NOMO-1 treated with dmso at 0.1 percent for 144 hours (cell line): ENCODE results near the gene LYZL2.
"Not testable (repeated sequence)": the region's sequence is repeated elsewhere in the genome, so short reads cannot be mapped to it uniquely, and the experiment has no call there.

Experiments
- DNase-seq: peaks from one replicate; lab custom pipeline; 2025; ENCODE audit not compliant: unreplicated experiment; lab: John Stamatoyannopoulos, UW

Gene LYZL2

DNA sequence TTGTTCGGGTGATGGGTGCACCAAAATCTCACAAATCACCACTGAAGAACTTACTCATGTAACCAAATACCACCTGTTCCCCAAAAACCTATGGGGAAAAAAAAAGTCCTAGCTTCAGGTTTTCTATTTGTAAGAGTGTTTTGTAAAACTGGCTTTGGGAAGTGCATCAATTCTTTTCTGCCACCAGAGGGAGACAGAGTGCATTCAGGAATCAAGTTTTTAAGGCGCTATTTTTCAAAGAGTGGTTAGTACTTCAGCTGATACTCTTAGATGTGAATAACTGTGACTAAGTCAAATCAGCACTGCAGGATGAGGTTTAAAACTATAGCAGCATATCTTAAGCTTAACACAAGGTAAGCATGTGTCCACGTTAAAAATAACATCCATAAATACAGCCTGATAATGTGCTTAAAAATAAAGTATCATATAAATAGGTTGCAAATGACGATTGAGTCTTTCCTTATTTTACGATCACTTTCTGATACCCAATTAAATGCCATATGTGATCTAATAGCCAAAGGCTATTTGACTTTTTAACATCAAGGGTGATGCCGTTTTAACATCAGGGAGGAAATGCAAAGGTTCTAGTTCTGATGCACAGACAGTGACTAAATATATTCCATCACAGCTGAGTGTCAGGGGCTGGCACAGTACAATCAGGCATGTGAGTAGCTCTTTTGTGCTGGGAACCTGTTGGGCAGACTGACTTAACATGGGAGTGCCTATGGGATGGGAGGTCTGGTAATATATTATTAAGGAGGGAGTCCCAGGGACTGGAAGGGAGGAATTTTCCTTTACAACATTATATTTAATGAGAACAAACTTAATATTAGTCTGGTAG is 10.6 kb upstream of the LYZL2 start:
- peak; percentile 17 for DNase-seq

GRCh38 chr10:30637881-30638467 is 8.4 kb upstream of the LYZL2 start:
- no peak for DNase-seq

GRCh38 chr10:30631188-30631587 is 1.6 kb upstream of the LYZL2 start:
- DNase-seq: no peak

GRCh38 chr10:30630571-30630970 is 1.0 kb upstream of the LYZL2 start:
- no peak for DNase-seq

- DNase-seq: not testable (repeated sequence)
These were observed 977 bp downstream of the LYZL2 start for GRCh38 chr10:30628576-30628975.

GRCh38 chr10:30626837-30627236 is 2.7 kb downstream of the LYZL2 start:
- DNase-seq: not testable (repeated sequence)

DNA sequence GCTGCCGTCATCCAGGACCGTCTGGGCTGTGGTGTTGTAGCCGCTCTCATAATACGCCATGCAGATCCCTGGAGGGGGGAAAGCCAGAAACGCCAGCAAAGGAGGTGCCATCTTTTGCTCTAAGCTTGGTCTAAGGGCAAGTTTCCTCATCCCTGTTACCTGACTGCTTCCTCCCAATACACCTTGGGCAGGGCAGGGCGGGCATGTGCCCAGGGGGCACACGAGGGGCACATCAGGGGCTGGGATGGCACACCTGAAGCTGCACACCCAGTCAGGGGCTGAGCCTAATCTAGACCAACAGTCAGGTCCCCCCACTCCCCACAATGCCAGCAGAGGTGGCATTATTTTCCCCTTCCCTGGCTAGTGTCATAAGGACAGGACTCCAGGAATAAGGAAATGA is 3.4 kb downstream of the LYZL2 start:
- DNase-seq: not testable (repeated sequence)

DNA sequence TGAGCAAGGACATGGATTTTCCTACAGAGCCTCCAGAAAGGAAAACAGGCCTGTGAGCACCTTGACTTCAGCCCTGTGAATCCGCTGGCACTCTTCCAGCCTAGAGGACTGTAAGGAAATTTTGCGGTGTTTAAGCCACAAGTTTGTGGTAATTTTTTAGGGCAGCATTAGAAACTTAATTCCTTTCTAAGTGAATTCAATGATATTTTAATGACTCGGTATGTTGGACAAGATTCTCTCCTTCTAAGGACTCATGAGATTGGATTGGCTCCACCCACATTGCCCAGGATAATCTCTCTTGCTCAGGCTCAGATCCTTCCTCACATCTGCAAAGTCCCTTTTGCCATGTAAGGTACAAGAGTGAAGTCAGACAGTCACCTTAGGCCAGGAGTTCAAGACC is 4.5 kb downstream of the LYZL2 start:
- no peak for DNase-seq

GRCh38 chr10:30619966-30620365 is 9.6 kb downstream of the LYZL2 start:
- DNase-seq: no peak

GRCh38 chr10:30617070-30617469 is 12.5 kb downstream of the LYZL2 start:
- no peak for DNase-seq

GRCh38 chr10:30611041-30611440 is 18.5 kb downstream of the LYZL2 start:
- DNase-seq: not testable (repeated sequence)

GRCh38 chr10:30607814-30608213 is 21.7 kb downstream of the LYZL2 start:
- DNase-seq: no peak

- no peak for DNase-seq
These were observed 23.2 kb downstream of the LYZL2 start for GRCh38 chr10:30606313-30606712.

GRCh38 chr10:30605341-30606121 is 24.0 kb downstream of the LYZL2 start:
- not testable (repeated sequence) for DNase-seq

- no peak for DNase-seq
These were observed 26.0 kb downstream of the LYZL2 start for GRCh38 chr10:30603589-30603988.

DNA sequence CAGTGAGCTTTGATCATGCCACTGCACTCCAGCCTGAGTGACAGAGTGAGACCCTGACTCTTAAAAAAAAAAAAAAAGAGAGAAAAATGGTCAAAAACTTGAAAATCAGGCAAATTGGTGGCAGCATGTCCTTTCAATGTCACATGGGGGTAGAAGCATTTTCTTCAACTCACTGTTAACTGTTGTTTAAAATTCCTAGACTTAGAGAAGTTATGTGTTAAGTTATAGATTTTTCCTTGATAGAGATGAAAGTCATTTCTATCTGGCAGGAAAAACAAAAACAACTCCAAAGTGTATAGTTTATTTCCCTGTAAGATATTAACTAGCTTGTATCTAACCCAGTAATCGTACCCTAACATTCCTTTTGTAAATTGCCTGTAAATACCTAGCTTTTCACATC is 26.8 kb downstream of the LYZL2 start:
- DNase-seq: no peak

GRCh38 chr10:30600005-30600404 is 29.5 kb downstream of the LYZL2 start:
- DNase-seq: peak; percentile 76

- DNase-seq: no peak
These were observed 31.3 kb downstream of the LYZL2 start for GRCh38 chr10:30598105-30598776.

DNA sequence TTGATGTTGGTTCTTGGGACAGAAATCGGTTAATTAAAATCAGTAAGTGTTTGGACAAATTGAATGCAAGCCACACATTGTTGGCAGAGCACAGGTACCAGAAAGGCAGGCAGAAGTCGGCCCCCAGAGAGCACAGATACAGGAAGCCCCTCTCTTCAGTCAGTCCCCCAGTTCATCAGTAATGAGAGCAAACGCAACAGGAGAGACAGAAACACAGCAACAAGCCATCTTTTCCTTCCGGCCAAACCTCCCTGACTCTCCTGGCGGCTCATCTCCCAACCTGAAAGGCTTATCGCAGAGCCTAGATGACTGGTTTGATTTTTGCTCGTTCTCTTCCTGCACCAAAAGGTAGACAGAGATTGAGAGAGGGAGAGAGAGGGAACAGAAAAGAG is 32.1 kb downstream of the LYZL2 start:
- DNase-seq: not testable (repeated sequence)

DNA sequence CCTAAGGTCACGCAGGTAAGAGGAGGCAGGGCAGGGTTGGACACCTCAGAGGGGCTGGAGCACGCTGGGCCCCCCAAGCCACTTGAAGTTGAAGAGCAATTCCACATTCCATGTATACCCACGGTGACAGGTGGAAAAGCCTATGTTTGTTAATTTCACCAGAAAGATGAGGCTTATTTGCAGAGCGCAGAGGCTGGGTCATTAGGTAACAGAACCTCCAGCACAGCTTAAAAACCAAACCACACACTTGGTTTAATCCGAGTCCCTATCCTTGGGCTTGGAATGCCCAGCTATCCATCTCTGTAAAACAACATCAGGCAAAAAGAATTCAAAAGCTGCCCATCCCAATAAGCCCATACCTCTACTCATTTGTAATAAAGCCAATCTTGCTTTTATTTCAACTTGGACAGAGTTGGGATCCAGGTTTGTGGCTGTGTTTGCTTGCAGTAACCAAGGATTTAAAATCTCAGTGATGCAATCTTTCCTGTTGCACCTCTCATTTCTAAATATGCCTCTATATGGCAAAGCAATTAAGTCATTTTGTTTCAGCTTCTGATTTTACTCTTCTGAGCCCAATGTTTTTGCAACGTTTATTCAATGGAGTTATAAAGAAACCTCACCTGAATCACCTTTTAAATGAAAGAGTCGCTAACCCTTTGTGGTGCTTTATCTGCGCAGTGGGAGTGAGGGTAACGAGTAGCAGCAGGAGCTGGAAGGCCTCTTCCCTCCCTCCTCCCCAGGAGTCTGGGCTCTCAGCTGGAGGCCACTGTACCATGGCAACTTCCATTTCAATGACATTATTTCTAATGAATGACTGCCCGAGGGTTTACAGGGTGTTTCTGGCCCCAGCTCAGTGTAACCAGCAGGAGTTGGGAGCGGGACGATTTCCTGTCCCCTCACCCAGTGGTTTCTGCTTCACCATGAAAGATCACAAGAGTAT is 32.8 kb downstream of the LYZL2 start:
- not testable (repeated sequence) for DNase-seq
